Putamen (tissue), 1 donor: ENCODE data around the gene CNNM4.

Experiments used
- DNase-seq: peaks from one replicate; pipeline ENCODE4 v3.0.0-alpha.2; 2016; ENCODE audit warnings: low spot score

The CNNM4 gene

DNA sequence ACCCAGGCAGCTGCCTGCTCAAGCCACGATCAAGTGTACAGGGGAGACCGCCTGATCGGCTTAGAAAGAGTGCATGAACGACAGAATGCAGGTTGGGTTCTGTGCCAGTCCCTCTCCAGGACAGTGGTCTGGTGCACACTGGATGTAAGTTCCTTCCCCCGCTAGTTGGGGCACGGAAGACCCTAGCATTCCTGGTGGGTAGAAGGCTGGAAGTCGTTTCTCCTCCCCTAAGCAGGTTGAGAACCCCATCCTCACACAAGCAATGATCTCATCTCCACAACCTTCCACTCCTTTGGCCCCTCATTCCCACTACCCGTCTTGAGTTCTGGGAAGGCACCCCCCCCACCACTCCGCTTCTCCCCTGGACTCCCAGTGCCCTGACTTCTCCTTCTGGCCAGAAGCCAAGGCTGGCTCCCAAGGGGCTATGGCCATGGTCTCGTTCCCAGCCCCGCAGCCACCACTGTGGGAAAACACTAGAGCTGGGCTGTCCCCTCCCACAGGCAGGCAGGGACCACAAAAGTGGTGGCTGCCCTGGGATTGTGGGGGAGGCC is 98.5 kb downstream of the CNNM4 start:
- DNase-seq = peak; percentile 47

DNA sequence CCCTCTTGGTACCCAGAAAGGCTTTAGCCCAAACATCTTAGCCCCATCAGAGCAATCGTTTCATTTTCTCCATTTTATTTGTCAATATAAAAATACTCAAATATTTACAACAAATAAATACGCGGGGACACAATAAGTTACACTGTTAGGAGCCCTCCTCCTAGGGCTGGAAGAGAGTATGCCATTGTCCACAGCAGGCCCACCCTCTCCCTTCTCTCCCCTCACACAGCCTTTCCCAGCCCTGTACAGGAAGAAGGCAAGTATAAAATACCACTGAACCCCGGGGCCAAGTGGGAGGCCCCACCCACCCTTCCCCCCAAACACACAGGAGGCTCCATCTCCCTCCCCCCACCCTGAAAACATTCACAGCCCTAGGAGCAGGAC is 99.0 kb downstream of the CNNM4 start:
- no peak for DNase-seq

DNA sequence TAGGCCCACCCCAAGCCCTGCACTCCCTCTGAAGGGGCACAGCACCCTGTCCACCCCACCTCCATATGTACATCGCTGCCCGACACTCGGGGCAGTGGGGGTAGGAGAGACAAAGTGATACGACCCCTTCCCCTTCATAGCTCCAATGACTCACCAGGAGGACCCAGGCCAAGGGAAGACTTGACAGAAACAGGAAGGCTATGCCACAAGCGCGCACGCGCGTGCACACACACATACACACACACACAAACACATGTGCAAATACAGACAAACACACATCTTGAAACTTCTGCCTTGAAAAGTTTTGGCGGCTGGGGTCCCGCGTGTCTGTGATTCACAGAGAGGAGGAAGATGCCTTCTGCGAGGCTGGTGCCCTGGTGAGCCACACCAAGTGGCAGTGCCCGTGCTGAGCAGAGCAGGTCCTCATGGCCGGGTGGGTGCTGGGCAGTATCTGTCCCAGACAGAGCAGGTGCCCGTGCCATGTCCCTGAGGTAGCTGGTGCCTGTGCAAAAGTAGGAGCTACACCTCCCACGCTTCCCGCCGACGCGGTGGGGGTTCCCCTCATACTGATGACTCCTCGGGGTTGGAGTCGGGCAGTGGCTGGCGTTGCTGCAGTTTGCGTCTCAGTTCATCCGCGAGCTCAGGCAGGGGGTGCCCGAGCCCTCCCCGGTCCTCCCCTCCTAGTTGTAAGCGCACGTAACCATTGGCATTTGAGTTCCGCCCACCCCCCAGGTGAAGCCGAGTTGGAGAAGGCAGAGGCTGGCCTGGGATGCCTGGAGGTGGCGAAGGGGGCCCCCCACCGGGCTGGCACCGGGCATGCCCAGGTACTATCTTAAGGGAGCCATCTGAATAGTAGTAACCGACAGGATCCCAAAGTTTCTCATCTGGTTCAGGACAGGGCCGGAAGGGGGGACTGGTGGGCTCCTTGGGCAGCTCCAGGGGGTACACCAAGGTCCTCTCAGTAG is 99.6 kb downstream of the CNNM4 start:
- DNase-seq = no peak

DNA sequence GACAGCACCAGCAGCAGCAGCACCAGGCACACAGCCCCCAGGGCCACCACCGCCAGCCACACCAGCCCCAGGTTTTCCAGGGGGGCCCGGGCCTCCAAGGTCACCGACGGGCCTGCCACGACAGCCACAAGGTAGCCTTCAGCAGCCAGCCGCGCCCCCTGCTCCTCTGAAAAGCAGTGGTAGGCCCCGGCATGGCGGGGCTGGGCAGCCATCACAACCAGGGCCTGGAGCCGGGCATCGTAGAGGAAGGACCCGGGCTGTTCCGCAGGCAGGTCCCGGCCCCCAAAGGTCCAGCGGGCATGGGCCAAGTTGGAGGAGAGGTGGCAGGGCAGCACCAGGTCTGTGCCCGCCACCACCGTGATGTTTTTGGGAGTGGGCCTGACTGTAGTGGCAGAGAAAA is 100.4 kb downstream of the CNNM4 start:
- DNase-seq = no peak
